Spleen (tissue), 7 donors: ENCODE measurements around the gene HSPB1.

Source experiments
- CTCF ChIP-seq, 11 experiments: fragments of 200-600 bp in 7 of 11; fragments of 450-650 bp in 4 of 11; sonication (generic) in 4 of 11; IDR thresholded peaks in 8 of 11; conservative IDR thresholded peaks in 3 of 11; 1 replicate in 7 of 11; 2 replicates in 4 of 11; pipeline versions ENCODE4 v1.4.0 to v1.8.0; 2016 to 2021; ENCODE audit warnings: antibody characterized with exemption in 11 of 11, inconsistent platforms in 4 of 11, mild to moderate bottlenecking in 1 of 11
- POLR2A ChIP-seq, 3 donors: fragments of 450-650 bp; IDR thresholded peaks; one replicate each; pipeline ENCODE4 v1.5.1; 2017; ENCODE audit warnings: antibody characterized with exemption in 3 of 3, mild to moderate bottlenecking in 1 of 3
- POLR2AphosphoS5 ChIP-seq, 3 donors: sonication (generic); formaldehyde crosslinking; IDR thresholded peaks; one replicate each; pipeline ENCODE4 v1.5.1; 2017; ENCODE audit warnings: antibody characterized with exemption in 3 of 3
- donor health status: DM: no; HTN: no; CAD: no; lungs with moderate emphysema.
- donor health status: DM: no; HTN: no; CAD: no.
- donor health status: DM: no; HTN: no; CAD: no.

DNA sequence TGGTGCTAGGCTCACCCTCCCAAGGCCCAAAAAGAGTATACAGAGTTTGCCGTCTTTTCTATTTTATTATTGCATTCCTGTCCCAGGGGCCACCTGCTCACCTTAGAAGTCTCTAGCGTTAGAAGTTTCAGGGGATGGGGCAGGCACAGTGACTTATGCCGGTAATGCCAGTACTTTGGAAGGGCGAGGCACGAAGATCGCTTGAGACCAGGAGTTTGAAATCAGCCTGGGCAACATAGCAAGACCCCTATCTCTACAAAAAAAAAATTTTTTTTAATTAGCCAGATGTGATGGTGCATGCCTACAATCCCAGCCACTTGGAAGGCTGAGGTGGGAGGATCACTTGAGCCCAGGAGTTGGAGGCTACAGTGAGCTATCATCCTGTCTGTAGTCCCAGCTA, 30.3 kb upstream of the HSPB1 start:
- TF ChIP-seq POLR2A (IDR thresholded peaks at IDR 0.05) (no peak), CTCF (IDR thresholded peaks at IDR 0.05 in 8 of 11, conservative IDR thresholded peaks at IDR 0.05 in 3 of 11) (no peak), POLR2AphosphoS5 (IDR thresholded peaks at IDR 0.05) (no peak)
